IMR-90 (cell line): ENCODE data around the gene CUL4A. TPM values are rescaled to one million over a fixed set of nuclear protein-coding genes. Genes with fewer than 3 reads are reported as not detected.

ENCODE experiments used
- ATAC-seq: fragments of 200-7000 bp; cut with Tn5 transposase; 2 replicates; pipeline ENCODE4 v1.9.1; 2020; ENCODE audit warnings: low read depth, mild to moderate bottlenecking, moderate library complexity
- BruUV-seq: library from RNA; stranded (reverse); fragments of 400-500 nt; replicated peaks from 2 replicates; lab custom pipeline; 2021; lab: Mats Ljungman, UMichigan
- CTCF ChIA-PET: fragments of 300-600 bp; formaldehyde crosslinking; extraction: SDS; loops from one replicate; lab custom pipeline; 2021; ENCODE audit warnings: antibody characterized with exemption; lab: Yijun Ruan, JAX
- POLR2A ChIA-PET: fragments of 300-600 bp; sonication (Branson Sonifier 250); formaldehyde crosslinking; loops from one replicate; lab custom pipeline; 2022; ENCODE audit warnings: antibody characterized with exemption; ENCODE audit not compliant: unreplicated experiment; lab: Charles Lee
- DNase-seq: peaks from one replicate; pipeline ENCODE4 v3.0.0; 2013
- H2AFZ ChIP-seq: replicated peaks from 2 replicates; pipeline ENCODE3; 2013; ENCODE audit warnings: low read length, mild to moderate bottlenecking; ENCODE audit not compliant: poor library complexity
- H2AK5ac ChIP-seq: 2 replicates; pipeline ENCODE4 v1.6.1; 2013; ENCODE audit warnings: low read depth, low read length, inconsistent platforms
- H2AK9ac ChIP-seq: replicated peaks from 2 replicates; pipeline ENCODE3; 2013; ENCODE audit warnings: mild to moderate bottlenecking, low read depth, low read length, moderate library complexity; ENCODE audit not compliant: poor library complexity
- H2BK120ac ChIP-seq: 2 replicates; pipeline ENCODE4 v1.6.1; 2013; ENCODE audit warnings: low read depth, low read length, inconsistent platforms
- H2BK15ac ChIP-seq: 3 replicates; pipeline ENCODE4 v1.6.1; 2013; ENCODE audit warnings: low read depth, low read length, inconsistent platforms
- H2BK20ac ChIP-seq: 2 replicates; pipeline ENCODE4 v1.6.1; 2013; ENCODE audit warnings: low read depth, mild to moderate bottlenecking, inconsistent platforms, low read length, moderate library complexity
- H2BK5ac ChIP-seq: 2 replicates; pipeline ENCODE4 v1.6.1; 2013; ENCODE audit warnings: mild to moderate bottlenecking, low read depth, low read length, inconsistent platforms; ENCODE audit not compliant: poor library complexity, severe bottlenecking
- H3K14ac ChIP-seq: replicated peaks from 2 replicates; pipeline ENCODE4 v1.6.1; 2013; ENCODE audit warnings: low read depth, low read length, inconsistent platforms
- H3K18ac ChIP-seq: 2 replicates; pipeline ENCODE4 v1.6.1; 2013; ENCODE audit warnings: low read depth, low read length, control low read depth
- H3K23ac ChIP-seq: 2 replicates; pipeline ENCODE4 v1.6.1; 2013; ENCODE audit warnings: low read depth, low read length, inconsistent platforms
- H3K27ac ChIP-seq: 2 replicates; pipeline ENCODE4 v1.5.1; 2013; ENCODE audit warnings: mild to moderate bottlenecking, control low read depth, low read length; ENCODE audit not compliant: insufficient read depth
- H3K27me3 ChIP-seq: 2 replicates; pipeline ENCODE4 v1.6.1; 2013; ENCODE audit warnings: low read length; ENCODE audit not compliant: control insufficient read depth, insufficient read depth
- H3K36me3 ChIP-seq: 2 replicates; pipeline ENCODE4 v1.6.1; 2013; ENCODE audit warnings: low read length, mixed read lengths; ENCODE audit not compliant: control insufficient read depth, insufficient read depth
- H3K4ac ChIP-seq: 2 replicates; pipeline ENCODE4 v1.6.1; 2013; ENCODE audit warnings: low read depth, low read length, inconsistent platforms
- H3K4me1 ChIP-seq: 2 replicates; pipeline ENCODE4 v1.6.1; 2013; ENCODE audit warnings: low read length, mixed read lengths; ENCODE audit not compliant: control insufficient read depth, insufficient read depth
- H3K4me2 ChIP-seq: 2 replicates; pipeline ENCODE4 v1.6.1; 2013; ENCODE audit warnings: low read depth, mild to moderate bottlenecking, control low read depth, low read length, moderate library complexity
- H3K4me3 ChIP-seq: 2 replicates; pipeline ENCODE4 v1.5.1; 2013; ENCODE audit warnings: low read depth, mild to moderate bottlenecking, control low read depth, low read length, moderate library complexity; ENCODE audit not compliant: insufficient read depth
- H3K56ac ChIP-seq: 2 replicates; pipeline ENCODE4 v1.6.1; 2013; ENCODE audit warnings: low read length, inconsistent platforms; ENCODE audit not compliant: insufficient read depth; ENCODE audit errors: extremely low read depth
- H3K79me1 ChIP-seq, 2 experiments: 2 replicates each; pipeline ENCODE4 v1.6.1; 2013; ENCODE audit warnings: low read length in 2 of 2, inconsistent platforms in 1 of 2, low read depth in 1 of 2
- H3K9ac ChIP-seq: 2 replicates; pipeline ENCODE4 v1.6.1; 2013; ENCODE audit warnings: low read depth, low read length, control low read depth
- H3K9me1 ChIP-seq: 2 replicates; pipeline ENCODE4 v1.6.1; 2013; ENCODE audit warnings: low read length, inconsistent platforms; ENCODE audit not compliant: insufficient read depth
- H3K9me3 ChIP-seq: 2 replicates; pipeline ENCODE4 v1.6.1; 2013; ENCODE audit warnings: low read length; ENCODE audit not compliant: control insufficient read depth, insufficient read depth
- H4K20me1 ChIP-seq: 2 replicates; pipeline ENCODE4 v1.6.1; 2013; ENCODE audit warnings: low read length, inconsistent platforms; ENCODE audit not compliant: insufficient read depth
- H4K5ac ChIP-seq: 2 replicates; pipeline ENCODE4 v1.6.1; 2013; ENCODE audit warnings: mild to moderate bottlenecking, low read depth, low read length, control low read depth
- H4K8ac ChIP-seq, 2 experiments: 2 replicates each; pipeline ENCODE4 v1.6.1; 2013; ENCODE audit warnings: low read depth in 2 of 2, low read length in 2 of 2, control low read depth in 1 of 2, inconsistent platforms in 1 of 2
- H4K91ac ChIP-seq: 2 replicates; pipeline ENCODE4 v1.6.1; 2013; ENCODE audit warnings: low read depth, low read length, inconsistent platforms; ENCODE audit not compliant: insufficient read depth
- BHLHE40 ChIP-seq: fragments of 150-350 bp; IDR thresholded peaks from 2 replicates; pipeline ENCODE4 v1.6.1; 2016; ENCODE audit warnings: mild to moderate bottlenecking, low read depth, low read length
- CEBPB ChIP-seq: IDR thresholded peaks from 2 replicates; pipeline ENCODE4 v1.6.1; 2012; ENCODE audit warnings: low read depth, low read length, improper control_type of control experiment
- CHD1 ChIP-seq: IDR thresholded peaks from 2 replicates; pipeline ENCODE4 v1.6.1; 2012; ENCODE audit warnings: low read depth, low read length, improper control_type of control experiment
- FOS ChIP-seq: fragments of 150-350 bp; IDR thresholded peaks from 2 replicates; pipeline ENCODE4 v1.6.1; 2016; ENCODE audit warnings: low read depth, low read length
- MAFK ChIP-seq: IDR thresholded peaks from 2 replicates; pipeline ENCODE4 v1.6.1; 2012; ENCODE audit warnings: low read depth, low read length, improper control_type of control experiment
- MAZ ChIP-seq: IDR thresholded peaks from 2 replicates; pipeline ENCODE4 v1.6.1; 2012; ENCODE audit warnings: low read depth, mild to moderate bottlenecking, low read length, improper control_type of control experiment, moderate library complexity, borderline replicate concordance
- MXI1 ChIP-seq: IDR thresholded peaks from 2 replicates; pipeline ENCODE4 v1.6.1; 2012; ENCODE audit warnings: low read depth, mild to moderate bottlenecking, low read length, moderate library complexity, borderline replicate concordance
- RAD21 ChIP-seq: IDR thresholded peaks from 2 replicates; pipeline ENCODE4 v1.6.1; 2012; ENCODE audit warnings: low read length, improper control_type of control experiment
- RCOR1 ChIP-seq: IDR thresholded peaks from 2 replicates; pipeline ENCODE4 v1.6.1; 2012; ENCODE audit warnings: mild to moderate bottlenecking, low read length, improper control_type of control experiment; ENCODE audit not compliant: insufficient replicate concordance
- RFX5 ChIP-seq: IDR thresholded peaks from 2 replicates; pipeline ENCODE4 v1.8.0; 2012; ENCODE audit warnings: low read depth, mild to moderate bottlenecking, low read length, moderate library complexity
- SMC3 ChIP-seq: fragments of 150-350 bp; IDR thresholded peaks from 2 replicates; pipeline ENCODE4 v1.6.1; 2016; ENCODE audit warnings: low read depth, mild to moderate bottlenecking, antibody characterized with exemption, low read length, moderate library complexity
- WGBS, 2 experiments: methylation state at CpG; one replicate each; pipeline versions ENCODE4 v1.1.5 to v1.1.7; 2013; ENCODE audit warnings: missing lambda C conversion rate in 2 of 2; ENCODE audit not compliant: insufficient read length in 1 of 2; ENCODE audit errors: extremely low coverage in 2 of 2; 5-methylcytosine and 5-hydroxymethylcytosine counted together
- dilution Hi-C: fragments of 300-500 bp; cut with HindIII; formaldehyde crosslinking; loops from one replicate; pipeline ENCODE4 v1.14.3; 2018; ENCODE audit warnings: low sequenced_read_pairs; ENCODE audit not compliant: unreplicated experiment
- in situ Hi-C: fragments of 300-500 bp; cut with MboI; formaldehyde crosslinking; loops from 3 replicates; pipeline ENCODE4 v1.14.3; 2019; ENCODE audit warnings: low sequenced_read_pairs, inconsistent platforms, mixed read lengths
- intact Hi-C: fragments of 100-400 bp; cut with micrococcal nuclease; formaldehyde crosslinking; loops from 2 replicates; pipeline ENCODE4 v1.10.0; 2022
- polyA plus RNA-seq, 3 experiments: library from polyadenylated mRNA; depleted of rRNA; stranded (reverse); fragments of >200 nt; gene quantifications; 2 replicates each; pipeline ENCODE4 v1.2.3, GENCODE V29; 2012; ENCODE audit warnings: low replicate concordance in 1 of 3
- total RNA-seq: library from RNA; depleted of rRNA; stranded (reverse); fragments of >200 nt; gene quantifications from 2 replicates; pipeline ENCODE4 v1.2.3, GENCODE V29; 2012
- TF ChIP-seq, protein P1 (sequence below): fragments of 150-350 bp; IDR thresholded peaks from 2 replicates; pipeline ENCODE4 v1.6.1; 2017; ENCODE audit warnings: mild to moderate bottlenecking, antibody characterized with exemption, low read length, low read depth
- TF ChIP-seq, protein P2 (sequence below): fragments of 150-350 bp; IDR thresholded peaks from 2 replicates; pipeline ENCODE4 v1.6.1; 2016; ENCODE audit warnings: low read depth, mild to moderate bottlenecking, low read length, moderate library complexity, borderline replicate concordance
- TF ChIP-seq, protein P3 (sequence below): conservative IDR thresholded peaks from 2 replicates; pipeline ENCODE4 v1.5.1; 2012; ENCODE audit warnings: mild to moderate bottlenecking, low read depth, low read length, improper control_type of control experiment

The CUL4A gene
- total and polyA plus RNA-seq, 2 of the 4 experiments (the other 2 are of a cell fraction) = 86.0 to 146 TPM

DNA sequence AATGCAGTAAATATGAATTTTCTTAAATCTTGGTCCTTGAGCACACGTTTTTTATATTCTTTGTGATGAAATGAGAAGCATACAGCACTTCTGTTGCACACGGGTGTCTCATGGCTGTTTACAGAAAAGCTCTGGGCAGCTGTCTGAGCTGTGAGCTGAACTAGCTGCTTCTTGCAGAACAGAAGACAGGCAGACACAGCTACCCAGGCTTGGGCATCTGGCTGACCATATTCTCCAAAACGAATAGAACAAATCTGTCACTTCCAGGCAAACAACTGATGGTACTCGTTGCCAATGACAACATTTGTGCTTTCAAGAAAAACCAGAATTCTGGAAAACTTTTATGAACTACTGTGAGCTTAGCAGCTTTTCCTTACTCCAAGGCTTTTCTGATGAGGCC, 17.1 kb upstream of the CUL4A start:
- no peak overlapping the region; the same call in 1 of the 2 replicates for H4K5ac ChIP-seq
- peak overlapping the region; percentile 61 for H3K27ac ChIP-seq
- H3K4me1 ChIP-seq = peaks cover 30% of the 10 kb centered on the region
- peak overlapping the region; percentile 73 for H3K4ac ChIP-seq
- no peak overlapping the region for H3K4me2 ChIP-seq
- POLR2A ChIA-PET = interaction anchor here (1.0 kb wide), 1 partner anchor 9 kb away, joined by 3 read pairs; no protein-coding TSS in a partner anchor
- H3K9me1 ChIP-seq = peaks cover 21% of the 10 kb centered on the region
- no peak for TF ChIP-seq MAFK
- TF ChIP-seq CEBPB = no peak
- TF ChIP-seq, protein P1, sequence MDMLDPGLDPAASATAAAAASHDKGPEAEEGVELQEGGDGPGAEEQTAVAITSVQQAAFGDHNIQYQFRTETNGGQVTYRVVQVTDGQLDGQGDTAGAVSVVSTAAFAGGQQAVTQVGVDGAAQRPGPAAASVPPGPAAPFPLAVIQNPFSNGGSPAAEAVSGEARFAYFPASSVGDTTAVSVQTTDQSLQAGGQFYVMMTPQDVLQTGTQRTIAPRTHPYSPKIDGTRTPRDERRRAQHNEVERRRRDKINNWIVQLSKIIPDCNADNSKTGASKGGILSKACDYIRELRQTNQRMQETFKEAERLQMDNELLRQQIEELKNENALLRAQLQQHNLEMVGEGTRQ = no peak
- TF ChIP-seq RCOR1 = no peak
- TF ChIP-seq, protein P2, sequence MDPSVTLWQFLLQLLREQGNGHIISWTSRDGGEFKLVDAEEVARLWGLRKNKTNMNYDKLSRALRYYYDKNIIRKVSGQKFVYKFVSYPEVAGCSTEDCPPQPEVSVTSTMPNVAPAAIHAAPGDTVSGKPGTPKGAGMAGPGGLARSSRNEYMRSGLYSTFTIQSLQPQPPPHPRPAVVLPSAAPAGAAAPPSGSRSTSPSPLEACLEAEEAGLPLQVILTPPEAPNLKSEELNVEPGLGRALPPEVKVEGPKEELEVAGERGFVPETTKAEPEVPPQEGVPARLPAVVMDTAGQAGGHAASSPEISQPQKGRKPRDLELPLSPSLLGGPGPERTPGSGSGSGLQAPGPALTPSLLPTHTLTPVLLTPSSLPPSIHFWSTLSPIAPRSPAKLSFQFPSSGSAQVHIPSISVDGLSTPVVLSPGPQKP = no peak
- TF ChIP-seq, protein P3, sequence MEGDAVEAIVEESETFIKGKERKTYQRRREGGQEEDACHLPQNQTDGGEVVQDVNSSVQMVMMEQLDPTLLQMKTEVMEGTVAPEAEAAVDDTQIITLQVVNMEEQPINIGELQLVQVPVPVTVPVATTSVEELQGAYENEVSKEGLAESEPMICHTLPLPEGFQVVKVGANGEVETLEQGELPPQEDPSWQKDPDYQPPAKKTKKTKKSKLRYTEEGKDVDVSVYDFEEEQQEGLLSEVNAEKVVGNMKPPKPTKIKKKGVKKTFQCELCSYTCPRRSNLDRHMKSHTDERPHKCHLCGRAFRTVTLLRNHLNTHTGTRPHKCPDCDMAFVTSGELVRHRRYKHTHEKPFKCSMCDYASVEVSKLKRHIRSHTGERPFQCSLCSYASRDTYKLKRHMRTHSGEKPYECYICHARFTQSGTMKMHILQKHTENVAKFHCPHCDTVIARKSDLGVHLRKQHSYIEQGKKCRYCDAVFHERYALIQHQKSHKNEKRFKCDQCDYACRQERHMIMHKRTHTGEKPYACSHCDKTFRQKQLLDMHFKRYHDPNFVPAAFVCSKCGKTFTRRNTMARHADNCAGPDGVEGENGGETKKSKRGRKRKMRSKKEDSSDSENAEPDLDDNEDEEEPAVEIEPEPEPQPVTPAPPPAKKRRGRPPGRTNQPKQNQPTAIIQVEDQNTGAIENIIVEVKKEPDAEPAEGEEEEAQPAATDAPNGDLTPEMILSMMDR = no peak
- no peak for TF ChIP-seq RAD21
- no peak for TF ChIP-seq MXI1
- TF ChIP-seq CHD1 = no peak
- no peak for TF ChIP-seq SMC3
- TF ChIP-seq MAZ = no peak
- TF ChIP-seq BHLHE40 = no peak
- no peak for TF ChIP-seq FOS
- no peak for TF ChIP-seq RFX5
- H3K14ac ChIP-seq = peak overlapping the region; percentile 35; the same call in 1 of the 2 replicates
- no peak overlapping the region for H2AFZ ChIP-seq
- no TSS peak for BruUV-seq
- H3K9me3 ChIP-seq = peaks cover 7% of the 10 kb centered on the region; the same call in 1 of the 2 replicates
- H2AK5ac ChIP-seq = 0 out of 2 replicates have a peak overlapping the region, but pooled peaks have one; percentile 62
- no peak overlapping the region; the same call in 1 of the 2 replicates for H3K23ac ChIP-seq
- peak overlapping the region; percentile 13; the same call in 1 of the 2 replicates for H3K9ac ChIP-seq
- peak overlapping the region; percentile 82; the same call in 1 of the 2 replicates for H4K91ac ChIP-seq
- H4K8ac ChIP-seq = peak overlapping the region; percentile 30 to 63; a peak in 3 of 4 replicates
- CTCF ChIA-PET = interaction anchor here (1.1 kb wide), 1 partner anchor 163 kb away, joined by 3 read pairs; no protein-coding TSS in a partner anchor
- H3K27me3 ChIP-seq = no peaks in the 10 kb centered on the region
- ATAC-seq (peak; percentile 13; the same call in 1 of the 2 replicates), DNase-seq (peak; percentile 29)
- no peak overlapping the region for H2BK20ac ChIP-seq
- peak overlapping the region; percentile 83 for H2AK9ac ChIP-seq
- peak overlapping the region; percentile 48; the same call in 1 of the 3 replicates for H2BK15ac ChIP-seq
- no peaks in the 10 kb centered on the region for H4K20me1 ChIP-seq
- H2BK5ac ChIP-seq = peak overlapping the region; percentile 81
- H2BK120ac ChIP-seq = peak overlapping the region; percentile 72
- dilution Hi-C loops = no loop called here
- peaks cover 45 to 58% of the 10 kb centered on the region in 2 experiments for H3K79me1 ChIP-seq
- H3K4me3 ChIP-seq = no peak overlapping the region
- peaks cover 42% of the 10 kb centered on the region for H3K36me3 ChIP-seq
- H3K18ac ChIP-seq = peak overlapping the region; percentile 28; the same call in 1 of the 2 replicates
- intact Hi-C loops = no loop called here
- in situ Hi-C loops = no loop called here
- 59% methylated on average over 3 of the region's 4 CpGs; no CpG with 5 or more reads in 1 of the 2 experiments for WGBS, 2 experiments
- peak overlapping the region; percentile 12; the same call in 1 of the 2 replicates for H3K56ac ChIP-seq
